ENCODE measurements around the gene ANKRD7.
"Not testable (repeated sequence)": the region's sequence is repeated elsewhere in the genome, so short reads cannot be mapped to it uniquely, and the experiment has no call there.

The ANKRD7 gene

GRCh38 chr7:118240320-118240719 lies 15.8 kb downstream of the ANKRD7 start:
- not testable (repeated sequence) for DNase-seq

GRCh38 chr7:118243695-118244094 lies 19.2 kb downstream of the ANKRD7 start:
- DNase-seq: no peak

- DNase-seq: no peak
These were observed 20.9 kb downstream of the ANKRD7 start for GRCh38 chr7:118245267-118246040.

- DNase-seq: no peak
These were observed 26.5 kb downstream of the ANKRD7 start for GRCh38 chr7:118250860-118251494.

GRCh38 chr7:118252087-118252486 lies 27.6 kb downstream of the ANKRD7 start:
- no peak for DNase-seq

- no peak for DNase-seq
These were observed 34.6 kb downstream of the ANKRD7 start for GRCh38 chr7:118259115-118259514.

- DNase-seq: no peak
These were observed 40.3 kb downstream of the ANKRD7 start for GRCh38 chr7:118264836-118265235.

- no peak for DNase-seq
These were observed 56.0 kb downstream of the ANKRD7 start for GRCh38 chr7:118280319-118281012.

- no peak for DNase-seq
These were observed 56.7 kb downstream of the ANKRD7 start for GRCh38 chr7:118281196-118281595.

- DNase-seq: no peak
These were observed 60.9 kb downstream of the ANKRD7 start for GRCh38 chr7:118285358-118285757.

GRCh38 chr7:118286131-118286530 lies 61.6 kb downstream of the ANKRD7 start:
- no peak for DNase-seq

- peak; percentile 10 for DNase-seq
These were observed 63.6 kb downstream of the ANKRD7 start for GRCh38 chr7:118288098-118288497.

- no peak for DNase-seq
These were observed 65.0 kb downstream of the ANKRD7 start for GRCh38 chr7:118289476-118289875.
